ENCODE results near the gene PRICKLE4.
"Not testable (repeated sequence)": the region's sequence is repeated elsewhere in the genome, so short reads cannot be mapped to it uniquely, and the experiment has no call there.

DNA sequence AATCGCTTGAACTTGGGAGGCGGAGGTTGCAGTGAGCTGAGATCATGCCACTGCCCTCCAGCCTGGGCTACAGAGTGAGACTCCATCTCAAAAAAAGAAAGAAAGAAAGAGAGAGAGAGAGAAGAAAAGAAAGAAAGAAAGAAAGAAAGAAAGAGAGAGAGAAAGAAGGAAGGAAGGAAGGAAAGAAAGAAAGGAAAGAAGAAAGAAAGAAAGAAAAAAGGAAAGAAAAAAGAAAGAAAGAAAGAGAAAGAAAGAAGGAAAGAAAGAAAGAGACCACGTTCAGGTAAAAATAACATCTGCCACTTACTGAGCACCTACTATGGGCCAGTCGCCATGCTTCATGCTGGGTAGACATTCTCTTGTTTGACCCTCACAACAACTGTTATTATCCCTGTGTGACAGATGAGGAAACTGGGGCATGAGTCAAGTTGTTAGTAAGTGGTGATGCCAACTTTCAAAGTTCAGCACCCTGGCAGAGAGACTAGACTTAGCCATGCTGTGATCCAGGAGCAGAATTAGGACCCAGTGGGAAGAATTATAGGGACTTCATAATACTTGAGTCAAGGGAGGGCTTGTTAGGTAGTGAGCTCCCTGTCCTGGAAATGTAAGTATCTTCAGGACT is 14.4 kb upstream of the PRICKLE4 start:
- TF ChIP-seq POLR2AphosphoS5 (IDR thresholded peaks at IDR 0.05; ENCODE audit: low read depth, low read length); SIN3A (IDR thresholded peaks at IDR 0.05; ENCODE audit: borderline replicate concordance, insufficient read depth, low read depth, low read length); TCF7L2 (IDR thresholded peaks at IDR 0.05; ENCODE audit: low read depth, low read length): not testable (repeated sequence)
- TF ChIP-seq, protein P1, sequence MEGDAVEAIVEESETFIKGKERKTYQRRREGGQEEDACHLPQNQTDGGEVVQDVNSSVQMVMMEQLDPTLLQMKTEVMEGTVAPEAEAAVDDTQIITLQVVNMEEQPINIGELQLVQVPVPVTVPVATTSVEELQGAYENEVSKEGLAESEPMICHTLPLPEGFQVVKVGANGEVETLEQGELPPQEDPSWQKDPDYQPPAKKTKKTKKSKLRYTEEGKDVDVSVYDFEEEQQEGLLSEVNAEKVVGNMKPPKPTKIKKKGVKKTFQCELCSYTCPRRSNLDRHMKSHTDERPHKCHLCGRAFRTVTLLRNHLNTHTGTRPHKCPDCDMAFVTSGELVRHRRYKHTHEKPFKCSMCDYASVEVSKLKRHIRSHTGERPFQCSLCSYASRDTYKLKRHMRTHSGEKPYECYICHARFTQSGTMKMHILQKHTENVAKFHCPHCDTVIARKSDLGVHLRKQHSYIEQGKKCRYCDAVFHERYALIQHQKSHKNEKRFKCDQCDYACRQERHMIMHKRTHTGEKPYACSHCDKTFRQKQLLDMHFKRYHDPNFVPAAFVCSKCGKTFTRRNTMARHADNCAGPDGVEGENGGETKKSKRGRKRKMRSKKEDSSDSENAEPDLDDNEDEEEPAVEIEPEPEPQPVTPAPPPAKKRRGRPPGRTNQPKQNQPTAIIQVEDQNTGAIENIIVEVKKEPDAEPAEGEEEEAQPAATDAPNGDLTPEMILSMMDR (IDR thresholded peaks at IDR 0.05) = not testable (repeated sequence)

Measured in Panc1 (cell line).